GM12878 (cell line): ENCODE measurements around the gene SNCB. TPM values are rescaled to one million over a fixed set of nuclear protein-coding genes. Genes with fewer than 3 reads are reported as not detected.

ENCODE experiments used
- ATAC-seq: fragments of 200-7000 bp; cut with Tn5 transposase; 3 replicates; pipeline ENCODE4 v1.9.1; 2020; ENCODE audit warnings: mild to moderate bottlenecking, moderate library complexity
- BruUV-seq: library from RNA; stranded (reverse); fragments of 400-500 nt; replicated peaks from 2 replicates; lab custom pipeline; 2021; lab: Mats Ljungman, UMichigan
- CTCF ChIA-PET: fragments of 300-600 bp; sonication (Branson Sonifier 250); formaldehyde crosslinking; extraction: SDS; loops from one replicate; lab custom pipeline; 2021; ENCODE audit warnings: inconsistent platforms; lab: Yijun Ruan, JAX
- POLR2A ChIA-PET: fragments of 350-600 bp; formaldehyde crosslinking; extraction: SDS; loops from one replicate; lab custom pipeline; 2021; ENCODE audit warnings: inconsistent platforms; lab: Charles Lee
- RAD21 ChIA-PET: fragments of 300-600 bp; sonication (Branson Sonifier 250); formaldehyde crosslinking; loops from one replicate; lab custom pipeline; 2023; ENCODE audit warnings: antibody characterized with exemption; ENCODE audit not compliant: unreplicated experiment; lab: Charles Lee
- SMC1A ChIA-PET: fragments of 300-600 bp; sonication (Branson Sonifier 250); formaldehyde crosslinking; loops from one replicate; lab custom pipeline; 2023; ENCODE audit not compliant: unreplicated experiment, uncharacterized antibody; lab: Charles Lee
- DNase-seq: peaks from one replicate; pipeline ENCODE4 v3.0.0-alpha.2; 2011; ENCODE audit warnings: low read depth, low spot score
- FAIRE-seq: peaks from 3 replicates; lab custom pipeline; 2011; peaks lifted over from hg19 to GRCh38; lab: Jason Lieb, UNC
- H2AFZ ChIP-seq: 2 replicates; pipeline ENCODE4 v1.6.0; 2011; ENCODE audit warnings: low read depth, low read length, control low read depth; ENCODE audit not compliant: control insufficient read depth
- H3K27ac ChIP-seq: 2 replicates; pipeline ENCODE4 v1.5.1; 2011; ENCODE audit warnings: control low read depth; ENCODE audit not compliant: control insufficient read depth, insufficient read depth
- H3K27me3 ChIP-seq, 2 experiments: replicated peaks in 1 of 2; 2 replicates each; pipeline versions ENCODE4 v1.6.0 to v1.6.1; 2011; ENCODE audit warnings: low read length in 1 of 2; ENCODE audit not compliant: control insufficient read depth in 2 of 2, insufficient read depth in 2 of 2
- H3K36me3 ChIP-seq, 2 experiments: 2 replicates each; pipeline ENCODE4 v1.5.1; 2011; ENCODE audit warnings: low read length in 1 of 2; ENCODE audit not compliant: control insufficient read depth in 2 of 2, insufficient read depth in 2 of 2
- H3K4me1 ChIP-seq: 2 replicates; pipeline ENCODE4 v1.6.1; 2011; ENCODE audit warnings: mild to moderate bottlenecking, low read length, moderate library complexity, mixed read lengths; ENCODE audit not compliant: control insufficient read depth, insufficient read depth
- H3K4me2 ChIP-seq: 2 replicates; pipeline ENCODE4 v1.6.0; 2011; ENCODE audit warnings: control low read depth; ENCODE audit not compliant: control insufficient read depth, insufficient read depth
- H3K4me3 ChIP-seq: fragments of 200-600 bp; sonication (generic); 2 replicates; pipeline ENCODE4 v1.5.1; 2016
- H3K79me2 ChIP-seq: 2 replicates; pipeline ENCODE4 v1.6.0; 2011; ENCODE audit warnings: low read length; ENCODE audit not compliant: control insufficient read depth, insufficient read depth
- H3K9ac ChIP-seq: 2 replicates; pipeline ENCODE4 v1.8.0; 2011; ENCODE audit warnings: low read length, control low read depth, mixed read lengths; ENCODE audit not compliant: control insufficient read depth, insufficient read depth
- H3K9me3 ChIP-seq: replicated peaks from 3 replicates; pipeline ENCODE4 v1.5.1; 2011; ENCODE audit warnings: mild to moderate bottlenecking, low read length; ENCODE audit not compliant: control insufficient read depth, insufficient read depth
- H4K20me1 ChIP-seq: 2 replicates; pipeline ENCODE4 v1.6.0; 2011; ENCODE audit not compliant: control insufficient read depth, insufficient read depth
- CHD2 ChIP-seq: IDR thresholded peaks from 2 replicates; pipeline ENCODE4 v1.6.1; 2011; ENCODE audit warnings: low read depth, low read length, improper control_type of control experiment, borderline replicate concordance
- CREM ChIP-seq: IDR thresholded peaks from 2 replicates; pipeline ENCODE4 v1.6.1; 2014; ENCODE audit warnings: antibody characterized with exemption, low read depth
- LARP7 ChIP-seq: fragments of 450-650 bp; IDR thresholded peaks from 2 replicates; pipeline ENCODE4 v1.6.1; 2017; ENCODE audit warnings: mild to moderate bottlenecking
- MXI1 ChIP-seq: fragments of 150-350 bp; IDR thresholded peaks from 2 replicates; pipeline ENCODE4 v1.6.1; 2011; ENCODE audit warnings: low read depth, mild to moderate bottlenecking, inconsistent platforms, low read length, improper control_type of control experiment
- POLR2AphosphoS2 ChIP-seq: IDR thresholded peaks from 2 replicates; pipeline ENCODE4 v1.6.1; 2011; ENCODE audit warnings: low read depth, mild to moderate bottlenecking, low read length, improper control_type of control experiment, moderate library complexity
- SP1 ChIP-seq: IDR thresholded peaks from one replicate; pipeline ENCODE4 v1.6.1; 2011; ENCODE audit warnings: low read depth, low read length
- TAF1 ChIP-seq: IDR thresholded peaks from 2 replicates; pipeline ENCODE4 v1.6.1; 2011; ENCODE audit warnings: mild to moderate bottlenecking, low read depth, low read length, borderline replicate concordance
- TCF3 ChIP-seq: IDR thresholded peaks from 2 replicates; pipeline ENCODE4 v1.6.1; 2012; ENCODE audit warnings: low read depth, mild to moderate bottlenecking, low read length, borderline replicate concordance; ENCODE audit not compliant: insufficient read depth
- YY1 ChIP-seq: IDR thresholded peaks from 2 replicates; pipeline ENCODE4 v1.6.1; 2011; ENCODE audit warnings: low read depth, mild to moderate bottlenecking, low read length
- WGBS: methylation state at CpG from one replicate; pipeline ENCODE4 v1.1.6; 2016; ENCODE audit warnings: low lambda C conversion rate; ENCODE audit not compliant: insufficient replicate concordance, insufficient coverage; ENCODE audit errors: missing lambda C conversion rate; 5-methylcytosine and 5-hydroxymethylcytosine counted together
- in situ Hi-C: fragments of 300-500 bp; cut with MboI; formaldehyde crosslinking; loops from 9 replicates; pipeline ENCODE4 v1.14.3; 2018; ENCODE audit warnings: mixed read lengths
- intact Hi-C: fragments of 100-400 bp; cut with micrococcal nuclease; formaldehyde crosslinking; loops from one replicate; pipeline ENCODE4 v1.14.2; 2022; ENCODE audit not compliant: unreplicated experiment
- polyA plus RNA-seq, 11 experiments: library from polyadenylated mRNA; depleted of rRNA in 4 of 11; unstranded in 6 of 11; stranded (reverse) in 5 of 11; fragments of >200 nt; fragmentation: Nextera tagmentation in 4 of 11; fragmentation: Illumina TruSeq in 1 of 11; extraction: Ambion mirVana in 4 of 11; extraction: Trizol in 1 of 11; gene quantifications; 1 replicate in 1 of 11; 2 replicates in 10 of 11; pipeline versions ENCODE4 v1.2.1 to v1.2.3, GENCODE V29; 2011 to 2016; ENCODE audit warnings: inconsistent platforms in 2 of 11, missing spikeins in 2 of 11, low read depth in 1 of 11
- total RNA-seq, 4 experiments: library from RNA; depleted of rRNA in 3 of 4; stranded (reverse); fragments of >200 nt in 3 of 4; fragmentation: Illumina TruSeq in 1 of 4; extraction: Trizol in 1 of 4; gene quantifications; 2 replicates each; pipeline versions ENCODE4 v1.2.1 to v1.2.3, GENCODE V29; 2013 to 2021
- TF ChIP-seq, protein P1 (sequence below): fragments of 450-650 bp; IDR thresholded peaks from 2 replicates; pipeline ENCODE4 v1.6.1; 2017; ENCODE audit warnings: mild to moderate bottlenecking
- TF ChIP-seq, protein P2 (sequence below): fragments of 450-650 bp; IDR thresholded peaks from 2 replicates; pipeline ENCODE4 v1.6.1; 2017; ENCODE audit warnings: low read depth, mild to moderate bottlenecking, moderate library complexity

The SNCB gene
- total and polyA plus RNA-seq, 10 of the 15 experiments (the other 5 are each of a cell fraction or from before 2014, with no cell fraction given), result 0.75 TPM; not detected in 9

- Histone ChIP-seq H3K4me3 (no peak overlapping the region), H2AFZ (no peak overlapping the region), H3K79me2 (no peaks in the 10 kb centered on the region), H4K20me1 (no peaks in the 10 kb centered on the region), H3K27ac (no peak overlapping the region), H3K4me2 (no peak overlapping the region), H3K27me3 (no peaks in the 10 kb centered on the region; a peak in 1 of 4 replicates), H3K9me3 (no peaks in the 10 kb centered on the region), H3K36me3 (no peaks in the 10 kb centered on the region), H3K4me1 (peaks cover 5% of the 10 kb centered on the region), H3K9ac (no peak overlapping the region)
- no peak for ATAC-seq
- intact Hi-C loops, result loop anchor here (5.0 kb wide), 1 partner anchor 238 kb away; no protein-coding TSS in a partner anchor
- FAIRE-seq, result no peak
- no TSS peak for BruUV-seq
- ChIA-PET CTCF (interaction anchor here (1.2 kb wide), 1 partner anchor 80 kb away, joined by 3 read pairs; no protein-coding TSS in a partner anchor), SMC1A (no interaction called here), RAD21 (interaction anchor here (0.6 kb wide), 1 partner anchor 342 kb away, joined by 3 read pairs; the partner anchor contains the start of gene UIMC1), POLR2A (no interaction called here)
- in situ Hi-C loops, result no loop called here
- TF ChIP-seq, protein P1, sequence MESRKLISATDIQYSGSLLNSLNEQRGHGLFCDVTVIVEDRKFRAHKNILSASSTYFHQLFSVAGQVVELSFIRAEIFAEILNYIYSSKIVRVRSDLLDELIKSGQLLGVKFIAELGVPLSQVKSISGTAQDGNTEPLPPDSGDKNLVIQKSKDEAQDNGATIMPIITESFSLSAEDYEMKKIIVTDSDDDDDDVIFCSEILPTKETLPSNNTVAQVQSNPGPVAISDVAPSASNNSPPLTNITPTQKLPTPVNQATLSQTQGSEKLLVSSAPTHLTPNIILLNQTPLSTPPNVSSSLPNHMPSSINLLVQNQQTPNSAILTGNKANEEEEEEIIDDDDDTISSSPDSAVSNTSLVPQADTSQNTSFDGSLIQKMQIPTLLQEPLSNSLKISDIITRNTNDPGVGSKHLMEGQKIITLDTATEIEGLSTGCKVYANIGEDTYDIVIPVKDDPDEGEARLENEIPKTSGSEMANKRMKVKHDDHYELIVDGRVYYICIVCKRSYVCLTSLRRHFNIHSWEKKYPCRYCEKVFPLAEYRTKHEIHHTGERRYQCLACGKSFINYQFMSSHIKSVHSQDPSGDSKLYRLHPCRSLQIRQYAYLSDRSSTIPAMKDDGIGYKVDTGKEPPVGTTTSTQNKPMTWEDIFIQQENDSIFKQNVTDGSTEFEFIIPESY, result no peak
- TF ChIP-seq SP1 (no peak), LARP7 (no peak), TAF1 (no peak), MXI1 (no peak), POLR2AphosphoS2 (no peak), YY1 (no peak), CREM (no peak), TCF3 (no peak), CHD2 (no peak)
- TF ChIP-seq, protein P2, sequence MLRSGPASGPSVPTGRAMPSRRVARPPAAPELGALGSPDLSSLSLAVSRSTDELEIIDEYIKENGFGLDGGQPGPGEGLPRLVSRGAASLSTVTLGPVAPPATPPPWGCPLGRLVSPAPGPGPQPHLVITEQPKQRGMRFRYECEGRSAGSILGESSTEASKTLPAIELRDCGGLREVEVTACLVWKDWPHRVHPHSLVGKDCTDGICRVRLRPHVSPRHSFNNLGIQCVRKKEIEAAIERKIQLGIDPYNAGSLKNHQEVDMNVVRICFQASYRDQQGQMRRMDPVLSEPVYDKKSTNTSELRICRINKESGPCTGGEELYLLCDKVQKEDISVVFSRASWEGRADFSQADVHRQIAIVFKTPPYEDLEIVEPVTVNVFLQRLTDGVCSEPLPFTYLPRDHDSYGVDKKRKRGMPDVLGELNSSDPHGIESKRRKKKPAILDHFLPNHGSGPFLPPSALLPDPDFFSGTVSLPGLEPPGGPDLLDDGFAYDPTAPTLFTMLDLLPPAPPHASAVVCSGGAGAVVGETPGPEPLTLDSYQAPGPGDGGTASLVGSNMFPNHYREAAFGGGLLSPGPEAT, result no peak
- 21% methylated on average over 5 of the region's 6 CpGs for WGBS
- no peak for DNase-seq
These were observed 34.1 kb upstream of the SNCB start for GRCh38 chr5:176664479-176664878.
